ENCODE data around the gene PLIN5.

- TF ChIP-seq CTCF (IDR thresholded peaks at IDR 0.05) (no peak), POLR2A (IDR thresholded peaks at IDR 0.05) (no peak)
These were observed 40.9 kb downstream of the PLIN5 start for GRCh38 chr19:4493929-4494690.
